Measurements from ENCODE around the gene ITFG2. TPM values are rescaled to one million over a fixed set of nuclear protein-coding genes. Genes with fewer than 3 reads are reported as not detected.

The ITFG2 gene
- total RNA-seq, 1 donor from 2014 or later = 90.6 TPM

DNA sequence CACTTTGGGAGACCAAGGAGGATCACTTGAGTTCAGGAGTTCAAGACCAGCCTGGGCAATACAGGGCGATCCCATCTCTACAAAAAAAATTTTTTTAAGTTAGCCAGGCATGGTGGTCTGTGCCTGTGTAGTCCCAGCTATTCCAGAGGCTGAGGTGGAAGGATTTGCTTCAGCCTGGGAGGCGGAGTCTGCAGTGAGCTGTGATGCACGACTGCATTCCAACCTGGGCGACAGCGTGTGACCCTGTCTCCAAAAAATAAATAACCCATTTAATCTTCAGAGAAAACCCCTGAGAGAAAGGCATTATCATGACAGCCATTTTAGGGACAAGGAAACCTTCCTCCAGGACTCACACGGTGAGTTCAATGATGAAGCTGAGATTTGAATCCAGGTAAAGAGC is 21.4 kb upstream of the ITFG2 start:
- DNase-seq = no peak
- no peak overlapping the region for H3K4me3 Mint-ChIP-seq
- intact Hi-C loops (cut with micrococcal nuclease) = loop anchor here (10.0 kb wide), 1 partner anchor 1484 kb away; the partner anchor contains the start of gene CCND2
- H3K9me3 Mint-ChIP-seq = no peaks in the 10 kb centered on the region
- peaks cover 6% of the 10 kb centered on the region for H3K4me1 Mint-ChIP-seq
- CTCF ChIA-PET = no interaction called here
- no peak for ATAC-seq (ENCODE audit: low read depth)
- POLR2A ChIA-PET = no interaction called here
- H3K36me3 Mint-ChIP-seq (ENCODE audit: low read depth) = peaks cover 1% of the 10 kb centered on the region
- H3K27ac Mint-ChIP-seq = no peak overlapping the region
- TF ChIP-seq, protein P1, sequence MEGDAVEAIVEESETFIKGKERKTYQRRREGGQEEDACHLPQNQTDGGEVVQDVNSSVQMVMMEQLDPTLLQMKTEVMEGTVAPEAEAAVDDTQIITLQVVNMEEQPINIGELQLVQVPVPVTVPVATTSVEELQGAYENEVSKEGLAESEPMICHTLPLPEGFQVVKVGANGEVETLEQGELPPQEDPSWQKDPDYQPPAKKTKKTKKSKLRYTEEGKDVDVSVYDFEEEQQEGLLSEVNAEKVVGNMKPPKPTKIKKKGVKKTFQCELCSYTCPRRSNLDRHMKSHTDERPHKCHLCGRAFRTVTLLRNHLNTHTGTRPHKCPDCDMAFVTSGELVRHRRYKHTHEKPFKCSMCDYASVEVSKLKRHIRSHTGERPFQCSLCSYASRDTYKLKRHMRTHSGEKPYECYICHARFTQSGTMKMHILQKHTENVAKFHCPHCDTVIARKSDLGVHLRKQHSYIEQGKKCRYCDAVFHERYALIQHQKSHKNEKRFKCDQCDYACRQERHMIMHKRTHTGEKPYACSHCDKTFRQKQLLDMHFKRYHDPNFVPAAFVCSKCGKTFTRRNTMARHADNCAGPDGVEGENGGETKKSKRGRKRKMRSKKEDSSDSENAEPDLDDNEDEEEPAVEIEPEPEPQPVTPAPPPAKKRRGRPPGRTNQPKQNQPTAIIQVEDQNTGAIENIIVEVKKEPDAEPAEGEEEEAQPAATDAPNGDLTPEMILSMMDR (IDR thresholded peaks at IDR 0.05) = no peak
- no peaks in the 10 kb centered on the region for H3K27me3 Mint-ChIP-seq

DNA sequence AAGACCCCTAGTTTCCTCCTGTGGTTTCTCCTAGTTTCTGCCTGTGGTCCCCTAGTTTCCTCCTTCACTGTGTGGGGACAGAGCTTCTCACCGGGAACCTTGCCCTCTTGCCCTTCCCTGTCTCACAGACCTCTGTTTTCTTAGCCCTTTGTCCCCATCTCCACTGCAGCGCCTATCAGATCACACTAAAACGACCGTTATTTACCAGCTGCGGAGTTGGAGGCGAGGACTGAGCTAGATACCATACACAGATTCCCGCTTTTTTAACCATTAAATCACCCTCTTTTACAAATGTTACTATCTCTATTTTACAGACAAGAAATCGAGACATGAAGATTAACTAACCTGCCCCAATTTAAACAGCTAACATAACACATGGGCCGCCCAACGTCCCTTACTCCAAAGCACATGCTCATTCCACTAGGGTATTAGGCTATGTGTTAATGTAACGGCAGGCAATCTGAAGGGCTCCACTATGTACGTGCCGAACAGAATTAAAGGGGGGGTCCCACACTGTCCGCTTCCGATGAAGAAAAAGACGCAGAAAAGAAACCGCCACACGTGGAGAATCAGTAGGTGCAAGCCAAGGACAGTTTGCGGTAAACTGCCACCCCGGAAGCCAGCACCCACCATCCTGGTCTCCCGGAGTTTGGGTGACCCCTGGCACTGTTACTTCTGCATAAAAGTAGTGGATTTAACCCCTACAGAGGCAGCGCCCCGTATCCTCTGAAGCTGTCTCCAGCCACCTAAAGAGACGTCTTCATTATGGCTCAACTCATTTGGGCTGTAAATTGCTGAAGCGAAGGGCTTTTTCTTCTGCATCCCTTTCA is 19.6 kb upstream of the ITFG2 start:
- no peak overlapping the region for H3K27ac Mint-ChIP-seq
- H3K36me3 Mint-ChIP-seq (ENCODE audit: low read depth) = peaks cover 19% of the 10 kb centered on the region
- no peak for ATAC-seq (ENCODE audit: low read depth)
- POLR2A ChIA-PET = interaction anchor here (4.7 kb wide), 1 partner anchor 20 kb away, joined by 36 read pairs; the partner anchor contains the start of gene ITFG2
- no peaks in the 10 kb centered on the region for H3K9me3 Mint-ChIP-seq
- H3K4me3 Mint-ChIP-seq = peak overlapping the region; percentile 36
- intact Hi-C loops (cut with micrococcal nuclease) = loop anchor here (10.0 kb wide), 1 partner anchor 1482 kb away; the partner anchor contains the start of gene CCND2
- TF ChIP-seq, protein P1 (IDR thresholded peaks at IDR 0.05) = no peak
- peaks cover 20% of the 10 kb centered on the region for H3K4me1 Mint-ChIP-seq
- CTCF ChIA-PET = no interaction called here
- no peak for DNase-seq
- H3K27me3 Mint-ChIP-seq = no peaks in the 10 kb centered on the region

DNA sequence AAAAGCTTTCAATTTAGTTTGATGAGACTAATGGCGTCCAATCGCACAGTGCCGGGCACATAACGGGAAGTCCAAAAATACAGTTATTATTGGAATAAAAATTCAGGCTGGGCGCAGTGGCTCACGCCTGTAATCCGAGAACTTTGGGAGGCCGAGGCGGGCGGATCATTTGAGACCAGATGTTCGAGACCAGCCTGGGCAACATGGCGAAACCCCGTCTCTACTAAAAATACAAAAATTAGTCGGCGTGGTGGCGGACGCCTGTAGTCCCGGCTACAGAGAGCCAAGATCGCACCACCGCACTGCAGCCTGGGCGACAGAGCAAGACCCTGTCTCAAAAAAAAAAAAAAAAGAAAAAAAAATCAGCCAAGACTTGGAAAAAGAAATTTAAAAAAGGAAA is 18.9 kb upstream of the ITFG2 start:
- Mint-ChIP-seq H3K9me3 (no peaks in the 10 kb centered on the region), H3K4me3 (peak overlapping the region; percentile 86), H3K27ac (no peak overlapping the region), H3K36me3 (ENCODE audit: low read depth) (peaks cover 26% of the 10 kb centered on the region), H3K4me1 (peaks cover 20% of the 10 kb centered on the region), H3K27me3 (no peaks in the 10 kb centered on the region)
- ChIA-PET POLR2A (interaction anchor here (4.7 kb wide), 1 partner anchor 19 kb away, joined by 36 read pairs; the partner anchor contains the start of gene ITFG2), CTCF (interaction anchor here (1.0 kb wide), 1 partner anchor 20 kb away, joined by 3 read pairs; no protein-coding TSS in a partner anchor)
- TF ChIP-seq, protein P1 (IDR thresholded peaks at IDR 0.05) = no peak
- ATAC-seq (ENCODE audit: low read depth) (no peak), DNase-seq (no peak)
- intact Hi-C loops (cut with micrococcal nuclease) = loop anchor here (10.0 kb wide), 1 partner anchor 1481 kb away; the partner anchor contains the start of gene CCND2

DNA sequence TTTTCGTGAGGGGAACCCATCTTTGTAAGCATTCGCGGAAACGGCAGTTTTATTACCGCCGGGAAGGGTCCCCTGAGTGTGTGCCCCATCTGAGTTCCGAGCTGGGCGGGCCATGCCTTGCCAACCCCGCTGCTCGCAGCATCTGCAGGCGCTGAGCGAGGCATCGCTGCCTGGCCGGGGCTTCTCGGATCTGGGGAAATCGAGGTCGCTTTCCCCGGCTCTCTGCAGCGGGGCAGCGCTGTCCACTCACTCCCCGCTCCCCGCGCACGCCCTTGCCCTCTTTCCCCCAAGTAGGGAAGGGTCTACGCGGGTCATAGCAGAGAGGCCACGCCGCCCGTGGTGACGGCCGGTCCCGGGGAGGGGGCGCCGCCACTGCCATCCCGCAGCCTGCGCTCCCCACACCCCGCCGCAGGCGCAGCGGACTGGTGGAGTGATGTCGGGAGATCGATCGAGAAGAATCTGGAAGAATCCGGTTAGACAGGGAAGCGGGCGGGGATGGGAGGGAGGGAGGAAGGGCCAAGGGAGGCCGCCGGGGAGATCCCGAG is 18.2 kb upstream of the ITFG2 start:
- no peaks in the 10 kb centered on the region for H3K9me3 Mint-ChIP-seq
- H3K36me3 Mint-ChIP-seq (ENCODE audit: low read depth) = peaks cover 33% of the 10 kb centered on the region
- DNase-seq (peak; percentile 52), ATAC-seq (ENCODE audit: low read depth) (peak; percentile 9)
- H3K4me1 Mint-ChIP-seq = peaks cover 20% of the 10 kb centered on the region
- intact Hi-C loops (cut with micrococcal nuclease) = loop anchor here (2.0 to 10.0 kb wide), 2 partner anchors 83 to 1481 kb away; partner anchors contain the start of genes CCND2, FOXM1 and RHNO1
- ChIA-PET CTCF (interaction anchor here (1.0 kb wide), 1 partner anchor 20 kb away, joined by 3 read pairs; no protein-coding TSS in a partner anchor), POLR2A (interaction anchor here (0.6 to 4.7 kb wide), 4 partner anchors 11 to 103 kb away, joined by 3 to 36 read pairs (median 6); partner anchors contain the start of genes ITFG2 and TULP3)
- no peaks in the 10 kb centered on the region for H3K27me3 Mint-ChIP-seq
- peak overlapping the region; percentile 81 for H3K27ac Mint-ChIP-seq
- TF ChIP-seq, protein P1 (IDR thresholded peaks at IDR 0.05) = no peak
- peak overlapping the region; percentile 86 for H3K4me3 Mint-ChIP-seq

All from activated B cell treated with CpG ODN at 0.5 μM for 24 hours (primary cell).